Measurements from ENCODE around the gene NRG2. TPM values are rescaled to one million over a fixed set of nuclear protein-coding genes. Genes with fewer than 3 reads are reported as not detected.

NRG2 gene
- total and polyA plus RNA-seq, 2 experiments from 2014 or later, result 13.5 to 20.7 TPM

DNA sequence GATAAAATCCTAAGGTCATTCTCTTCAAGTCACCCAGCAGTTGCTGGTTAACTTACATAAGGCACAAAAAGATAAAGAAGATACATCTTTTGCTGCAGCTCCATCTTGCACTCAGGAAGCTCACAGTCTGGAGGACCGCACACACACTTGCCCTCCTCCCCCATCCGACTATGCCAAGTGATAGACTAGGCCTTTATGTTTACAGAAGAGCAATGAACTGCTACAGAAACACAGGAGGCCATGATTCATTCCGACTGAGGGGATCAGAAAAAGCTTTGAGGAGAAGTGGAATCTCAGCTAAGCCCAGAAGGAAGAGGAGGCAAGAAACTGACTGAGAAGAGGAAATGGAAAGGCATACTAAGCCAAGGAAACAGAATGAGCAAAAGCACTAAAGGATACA lies 17.4 kb downstream of the NRG2 start:
- no peak overlapping the region for H3K4me3 ChIP-seq
- H3K4me1 ChIP-seq (ENCODE audit: low read depth), result peaks cover 26% of the 10 kb centered on the region
- H3K27ac ChIP-seq, result no peak overlapping the region
- H3K36me3 ChIP-seq, result no peaks in the 10 kb centered on the region
- TF ChIP-seq CTCF (IDR thresholded peaks at IDR 0.05; ENCODE audit: low read depth, low read length), result no peak
- no peaks in the 10 kb centered on the region for H3K9me3 ChIP-seq (ENCODE audit: low read depth)
- no peaks in the 10 kb centered on the region for H3K27me3 ChIP-seq
- DNase-seq (ENCODE audit: low read depth in 1 of 2, low spot score in 1 of 2), result no peak

GRCh38 chr5:140024928-140025327 lies 18.2 kb downstream of the NRG2 start:
- H3K4me3 ChIP-seq, result no peak overlapping the region
- no peaks in the 10 kb centered on the region for H3K36me3 ChIP-seq
- H3K27me3 ChIP-seq, result no peaks in the 10 kb centered on the region
- H3K9me3 ChIP-seq (ENCODE audit: low read depth), result no peaks in the 10 kb centered on the region
- DNase-seq (ENCODE audit: low read depth in 1 of 2, low spot score in 1 of 2), result no peak
- no peak for TF ChIP-seq CTCF (IDR thresholded peaks at IDR 0.05; ENCODE audit: low read depth, low read length)
- peak overlapping the region; percentile 37 for H3K27ac ChIP-seq
- H3K4me1 ChIP-seq (ENCODE audit: low read depth), result peaks cover 29% of the 10 kb centered on the region

DNA sequence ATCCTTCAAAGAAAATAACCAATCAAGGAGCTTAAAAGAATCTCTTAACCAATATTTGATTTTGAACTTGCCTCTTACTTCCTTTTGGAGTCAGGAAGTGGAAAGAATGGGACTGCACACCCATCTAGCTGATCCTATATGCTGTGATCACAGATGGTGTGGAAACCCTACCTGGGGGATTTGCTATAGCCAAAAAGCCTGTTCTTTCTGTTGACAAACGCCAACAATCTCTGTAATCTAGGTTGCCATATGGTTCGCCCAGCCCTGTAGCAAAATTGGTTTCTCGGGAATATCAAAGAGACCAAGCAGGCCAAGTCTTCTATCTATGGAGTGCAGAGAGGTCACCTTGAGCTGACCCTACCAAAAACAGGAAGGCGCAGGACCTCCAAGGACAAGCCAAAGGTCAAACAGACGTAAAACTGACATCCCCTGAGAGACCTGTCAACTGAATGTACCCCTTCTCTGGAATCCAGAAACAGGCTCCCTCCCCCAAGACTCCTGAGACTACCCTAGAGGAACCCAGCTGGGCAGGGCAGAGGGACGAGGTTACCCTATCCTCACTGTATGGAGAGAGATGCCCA lies 19.4 kb downstream of the NRG2 start:
- no peak for DNase-seq (ENCODE audit: low read depth in 1 of 2, low spot score in 1 of 2)
- Histone ChIP-seq H3K9me3 (ENCODE audit: low read depth) (no peaks in the 10 kb centered on the region), H3K36me3 (no peaks in the 10 kb centered on the region), H3K4me3 (no peak overlapping the region), H3K27ac (no peak overlapping the region), H3K27me3 (no peaks in the 10 kb centered on the region), H3K4me1 (ENCODE audit: low read depth) (peaks cover 27% of the 10 kb centered on the region)
- TF ChIP-seq CTCF (IDR thresholded peaks at IDR 0.05; ENCODE audit: low read depth, low read length), result no peak

DNA sequence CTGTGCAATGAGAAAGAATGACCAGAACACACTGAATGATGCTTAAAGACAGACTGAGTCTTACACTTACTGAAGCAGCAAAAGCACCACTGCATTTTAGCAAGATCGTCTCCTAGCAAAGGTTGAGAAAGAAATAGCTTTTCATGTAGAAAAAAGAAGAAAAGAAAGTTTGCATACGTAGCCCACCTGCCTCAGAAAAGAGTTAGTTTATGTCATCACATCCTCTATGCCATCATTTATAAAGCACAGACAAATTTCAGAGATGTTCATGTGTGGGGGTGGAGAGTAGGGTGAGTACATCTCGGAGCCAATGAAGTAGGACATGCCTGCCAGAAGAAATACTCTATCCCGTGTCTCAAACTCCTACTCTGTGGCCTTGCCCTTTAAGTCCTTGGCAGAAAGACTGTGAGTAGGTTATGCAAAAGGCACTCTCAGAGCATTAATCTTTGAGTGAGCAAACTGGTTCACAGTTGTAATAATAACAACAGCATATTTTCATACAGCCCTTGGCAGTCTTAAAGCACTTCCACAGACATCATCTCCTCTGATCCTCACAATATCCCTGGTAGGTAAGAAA lies 22.4 kb downstream of the NRG2 start:
- DNase-seq (ENCODE audit: low read depth in 1 of 2, low spot score in 1 of 2), result no peak
- Histone ChIP-seq H3K4me1 (ENCODE audit: low read depth) (peaks cover 40% of the 10 kb centered on the region), H3K4me3 (no peak overlapping the region), H3K27me3 (no peaks in the 10 kb centered on the region), H3K9me3 (ENCODE audit: low read depth) (no peaks in the 10 kb centered on the region), H3K36me3 (no peaks in the 10 kb centered on the region), H3K27ac (no peak overlapping the region)
- no peak for TF ChIP-seq CTCF (IDR thresholded peaks at IDR 0.05; ENCODE audit: low read depth, low read length)

GRCh38 chr5:140018920-140019644 lies 24.0 kb downstream of the NRG2 start:
- H3K9me3 ChIP-seq (ENCODE audit: low read depth), result no peaks in the 10 kb centered on the region
- no peaks in the 10 kb centered on the region for H3K27me3 ChIP-seq

More at GRCh38 chr5:140018920-140019644, 24.0 kb downstream of the NRG2 start:
- Histone ChIP-seq H3K4me3 (no peak overlapping the region), H3K36me3 (no peaks in the 10 kb centered on the region), H3K4me1 (ENCODE audit: low read depth) (peaks cover 30% of the 10 kb centered on the region), H3K27ac (no peak overlapping the region)
- TF ChIP-seq CTCF (IDR thresholded peaks at IDR 0.05; ENCODE audit: low read depth, low read length), result no peak
- DNase-seq (ENCODE audit: low read depth in 1 of 2, low spot score in 1 of 2), result no peak

Measured in cardiac muscle cell (in vitro differentiated cells and primary cell).